CD14-positive monocyte (primary cell): ENCODE results near the gene SUCLG2. TPM values are rescaled to one million over a fixed set of nuclear protein-coding genes. Genes with fewer than 3 reads are reported as not detected.

Experiments
- DNase-seq, 3 donors: peaks; one replicate each; pipeline ENCODE4 v3.0.0-alpha.2; 2011 to 2022
- H2AFZ ChIP-seq: 2 replicates; pipeline ENCODE4 v1.6.0; 2012; ENCODE audit warnings: mild to moderate bottlenecking, low read depth, low read length, inconsistent platforms; ENCODE audit not compliant: insufficient read depth, poor library complexity, severe bottlenecking
- H3K27ac ChIP-seq, 2 donors: 1 replicate in 1 of 2; 2 replicates in 1 of 2; pipeline ENCODE4 v1.5.1; 2012 to 2013; ENCODE audit warnings: low read length in 2 of 2, control low read depth in 1 of 2, inconsistent platforms in 1 of 2, low read depth in 1 of 2, mild to moderate bottlenecking in 1 of 2
- H3K27me3 ChIP-seq, 2 donors: one replicate each; pipeline versions ENCODE4 v1.6.0 to v1.6.1; 2011 to 2013; ENCODE audit warnings: low read length in 2 of 2; ENCODE audit not compliant: control insufficient read depth in 2 of 2, insufficient read depth in 2 of 2
- H3K36me3 ChIP-seq, 2 donors: replicated peaks in 1 of 2; 1 replicate in 1 of 2; 2 replicates in 1 of 2; pipeline versions ENCODE4 v1.5.1 to v1.6.1; 2012 to 2013; ENCODE audit warnings: low read length in 2 of 2, control low read depth in 1 of 2, inconsistent platforms in 1 of 2, mild to moderate bottlenecking in 1 of 2; ENCODE audit not compliant: insufficient read depth in 2 of 2, control insufficient read depth in 1 of 2
- H3K4me1 ChIP-seq, 2 donors: 1 replicate in 1 of 2; 2 replicates in 1 of 2; pipeline versions ENCODE4 v1.5.1 to v1.6.1; 2012 to 2013; ENCODE audit warnings: low read length in 2 of 2, control low read depth in 1 of 2, inconsistent platforms in 1 of 2, mild to moderate bottlenecking in 1 of 2, moderate library complexity in 1 of 2; ENCODE audit not compliant: insufficient read depth in 2 of 2, control insufficient read depth in 1 of 2
- H3K4me2 ChIP-seq: replicated peaks from 2 replicates; pipeline ENCODE3; 2012; ENCODE audit warnings: low read length, moderate library complexity, mild to moderate bottlenecking; ENCODE audit not compliant: poor library complexity, severe bottlenecking; ENCODE audit errors: extremely low read depth
- H3K4me3 ChIP-seq, 3 experiments: fragments of 200-600 bp in 1 of 3; sonication (generic) in 1 of 3; replicated peaks in 1 of 3; 1 replicate in 2 of 3; 2 replicates in 1 of 3; pipeline ENCODE4 v1.5.1; 2011 to 2013; ENCODE audit warnings: low read length in 3 of 3, mild to moderate bottlenecking in 3 of 3, control low read depth in 2 of 3, low read depth in 2 of 3, inconsistent platforms in 1 of 3, moderate library complexity in 1 of 3
- H3K79me2 ChIP-seq: 2 replicates; pipeline ENCODE4 v1.6.0; 2012; ENCODE audit warnings: mild to moderate bottlenecking, control low read depth, inconsistent platforms, low read length, moderate library complexity; ENCODE audit not compliant: insufficient read depth
- H3K9ac ChIP-seq: 2 replicates; pipeline ENCODE4 v1.6.0; 2017; ENCODE audit warnings: low read length, mild to moderate bottlenecking; ENCODE audit not compliant: insufficient read depth, poor library complexity, severe bottlenecking
- H3K9me3 ChIP-seq, 2 donors: replicated peaks in 1 of 2; 1 replicate in 1 of 2; 2 replicates in 1 of 2; pipeline versions ENCODE4 v1.5.1 to v1.6.1; 2012 to 2013; ENCODE audit warnings: low read length in 2 of 2, control low read depth in 1 of 2; ENCODE audit not compliant: control insufficient read depth in 1 of 2, insufficient read depth in 1 of 2
- H4K20me1 ChIP-seq: 2 replicates; pipeline ENCODE4 v1.6.0; 2012; ENCODE audit warnings: mild to moderate bottlenecking, low read length, control low read depth, moderate library complexity; ENCODE audit not compliant: insufficient read depth
- H3K27ac Mint-ChIP-seq, 7 donors: one replicate each; pipeline ENCODE4 v1.8.0; 2020; ENCODE audit warnings: mild to moderate bottlenecking in 7 of 7, mixed read lengths in 7 of 7, moderate library complexity in 6 of 7, inconsistent platforms in 2 of 7
- H3K27me3 Mint-ChIP-seq, 3 donors: one replicate each; pipeline ENCODE4 v1.8.0; 2021 to 2022; ENCODE audit warnings: low read depth in 3 of 3, mild to moderate bottlenecking in 3 of 3, mixed read lengths in 3 of 3, moderate library complexity in 3 of 3, inconsistent platforms in 1 of 3
- H3K36me3 Mint-ChIP-seq, 2 donors: one replicate each; pipeline ENCODE4 v1.8.0; 2020; ENCODE audit warnings: mixed read lengths in 2 of 2, inconsistent platforms in 1 of 2, mild to moderate bottlenecking in 1 of 2
- H3K4me1 Mint-ChIP-seq: one replicate; pipeline ENCODE4 v1.8.0; 2020; ENCODE audit warnings: mild to moderate bottlenecking, mixed read lengths
- H3K4me3 Mint-ChIP-seq, 2 donors: one replicate each; pipeline ENCODE4 v1.8.0; 2020; ENCODE audit warnings: mild to moderate bottlenecking in 2 of 2, mixed read lengths in 2 of 2, moderate library complexity in 1 of 2
- H3K9me3 Mint-ChIP-seq, 7 donors: one replicate each; pipeline ENCODE4 v1.8.0; 2020 to 2022; ENCODE audit warnings: mixed read lengths in 7 of 7, mild to moderate bottlenecking in 6 of 7, moderate library complexity in 6 of 7, inconsistent platforms in 2 of 7
- WGBS: methylation state at CpG from one replicate; pipeline ENCODE4 v1.1.5; 2013; ENCODE audit warnings: missing lambda C conversion rate; ENCODE audit not compliant: insufficient coverage; 5-methylcytosine and 5-hydroxymethylcytosine counted together
- intact Hi-C, 2 donors: fragments of 100-400 bp; cut with micrococcal nuclease; formaldehyde crosslinking; loops; one replicate each; pipeline versions ENCODE4 v1.15.0 to v1.15.1; 2023
- polyA minus RNA-seq: library from RNA; depleted of rRNA, polyadenylated mRNA; stranded (reverse); fragments of >200 nt; gene quantifications from 2 replicates; pipeline ENCODE4 v1.2.3, GENCODE V29; 2012
- polyA plus RNA-seq, 3 donors: library from polyadenylated mRNA; depleted of rRNA in 1 of 3; unstranded in 2 of 3; stranded (reverse) in 1 of 3; fragments of 300-500 nt in 2 of 3; fragments of >200 nt in 1 of 3; fragmentation: Illumina TruSeq in 2 of 3; gene quantifications; 1 replicate in 2 of 3; 2 replicates in 1 of 3; pipeline ENCODE4 v1.2.3, GENCODE V29; 2012 to 2021
- total RNA-seq, 12 experiments: library from RNA in 1 of 12; stranded (reverse) in 1 of 12; fragments of 120-200 nt in 1 of 12; gene quantifications; one replicate each; pipeline ENCODE4 v1.2.4 and lab custom pipeline; 2013 to 2026; ENCODE audit warnings: mixed read lengths in 6 of 12, inconsistent platforms in 1 of 12
- TF ChIP-seq, protein P1 (sequence below): fragments of 200-600 bp; IDR thresholded peaks from one replicate; pipeline ENCODE4 v1.8.0; 2022; ENCODE audit warnings: antibody characterized with exemption, mild to moderate bottlenecking

SUCLG2 gene, protein sequence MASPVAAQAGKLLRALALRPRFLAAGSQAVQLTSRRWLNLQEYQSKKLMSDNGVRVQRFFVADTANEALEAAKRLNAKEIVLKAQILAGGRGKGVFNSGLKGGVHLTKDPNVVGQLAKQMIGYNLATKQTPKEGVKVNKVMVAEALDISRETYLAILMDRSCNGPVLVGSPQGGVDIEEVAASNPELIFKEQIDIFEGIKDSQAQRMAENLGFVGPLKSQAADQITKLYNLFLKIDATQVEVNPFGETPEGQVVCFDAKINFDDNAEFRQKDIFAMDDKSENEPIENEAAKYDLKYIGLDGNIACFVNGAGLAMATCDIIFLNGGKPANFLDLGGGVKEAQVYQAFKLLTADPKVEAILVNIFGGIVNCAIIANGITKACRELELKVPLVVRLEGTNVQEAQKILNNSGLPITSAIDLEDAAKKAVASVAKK
- total RNA-seq (2013) = 39.7 TPM
- polyA plus RNA-seq (10 to 100 TPM; 10.8 to 37.5 (median 32.9) TPM), polyA minus RNA-seq (8.9 and 15.2 TPM in 2 replicates), total RNA-seq (lab: John Stamatoyannopoulos, UW) (3.6 to 52.3 (median 36.7) reads per million in 11 experiments)

DNA sequence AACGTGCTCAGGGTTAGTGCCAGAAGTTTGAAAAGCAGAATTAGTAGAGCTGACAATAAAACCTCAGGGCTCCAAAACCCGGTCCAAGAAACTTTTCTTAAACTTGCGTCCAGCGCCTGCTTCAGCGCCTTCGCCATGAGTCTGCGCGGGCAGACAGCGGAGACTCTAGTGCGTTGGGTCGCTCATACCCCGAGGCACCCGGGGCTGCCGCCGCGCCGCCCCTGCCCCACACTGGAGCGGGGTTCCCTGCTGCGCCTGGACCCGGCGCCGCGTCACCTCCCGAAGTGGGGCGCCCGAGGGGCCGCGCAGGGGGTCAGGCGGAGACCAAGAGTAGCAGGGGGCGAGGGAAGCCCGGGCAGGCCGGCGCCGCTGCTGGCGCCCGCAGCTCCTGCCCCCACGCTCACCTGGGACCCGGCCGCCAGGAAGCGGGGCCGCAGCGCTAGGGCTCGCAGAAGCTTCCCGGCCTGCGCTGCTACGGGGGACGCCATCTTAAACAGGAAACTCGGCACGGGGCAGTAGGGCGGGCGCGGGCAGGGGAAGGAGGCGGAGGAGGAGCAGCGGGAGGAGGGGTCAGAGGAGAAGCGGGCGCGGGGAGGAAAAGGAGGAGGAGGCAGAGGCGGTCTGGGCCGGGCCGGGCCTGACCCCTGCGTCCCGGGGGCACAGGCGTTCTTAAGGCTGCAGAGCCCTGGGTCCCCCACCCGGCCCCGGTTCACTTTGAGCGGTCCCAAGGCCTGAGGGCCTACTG is at the start of gene SUCLG2:
Gene SUCLG2 (minus strand): TSS at position 514 of the 745 bp plus-strand sequence. CDS start 26 bp downstream, at position 488.
- H3K36me3 Mint-ChIP-seq = peaks cover 14 to 20% of the 10 kb centered on the region in 2 donors
- TF ChIP-seq, protein P1, sequence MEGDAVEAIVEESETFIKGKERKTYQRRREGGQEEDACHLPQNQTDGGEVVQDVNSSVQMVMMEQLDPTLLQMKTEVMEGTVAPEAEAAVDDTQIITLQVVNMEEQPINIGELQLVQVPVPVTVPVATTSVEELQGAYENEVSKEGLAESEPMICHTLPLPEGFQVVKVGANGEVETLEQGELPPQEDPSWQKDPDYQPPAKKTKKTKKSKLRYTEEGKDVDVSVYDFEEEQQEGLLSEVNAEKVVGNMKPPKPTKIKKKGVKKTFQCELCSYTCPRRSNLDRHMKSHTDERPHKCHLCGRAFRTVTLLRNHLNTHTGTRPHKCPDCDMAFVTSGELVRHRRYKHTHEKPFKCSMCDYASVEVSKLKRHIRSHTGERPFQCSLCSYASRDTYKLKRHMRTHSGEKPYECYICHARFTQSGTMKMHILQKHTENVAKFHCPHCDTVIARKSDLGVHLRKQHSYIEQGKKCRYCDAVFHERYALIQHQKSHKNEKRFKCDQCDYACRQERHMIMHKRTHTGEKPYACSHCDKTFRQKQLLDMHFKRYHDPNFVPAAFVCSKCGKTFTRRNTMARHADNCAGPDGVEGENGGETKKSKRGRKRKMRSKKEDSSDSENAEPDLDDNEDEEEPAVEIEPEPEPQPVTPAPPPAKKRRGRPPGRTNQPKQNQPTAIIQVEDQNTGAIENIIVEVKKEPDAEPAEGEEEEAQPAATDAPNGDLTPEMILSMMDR = no peak

DNA sequence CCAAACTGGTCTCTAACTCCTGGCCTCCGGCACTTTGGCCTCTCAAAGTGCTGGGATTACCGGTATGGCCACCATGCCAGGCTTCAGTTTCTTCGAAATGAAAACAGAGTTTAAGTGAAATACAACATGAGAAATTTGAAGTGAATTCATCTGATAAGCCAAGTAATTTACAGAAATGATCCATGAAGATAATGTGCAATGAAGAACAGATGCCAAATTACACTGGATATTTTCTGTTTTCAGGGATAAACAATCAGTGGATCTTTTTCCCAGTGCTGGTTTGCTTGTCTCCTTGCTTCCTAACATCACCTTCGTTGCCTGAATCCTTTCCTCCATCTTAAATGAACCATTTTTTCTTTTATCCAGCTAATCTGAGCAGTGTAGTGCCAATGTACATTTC is 46.2 kb upstream of the SUCLG2 start:
- no peak overlapping the region for H3K27ac Mint-ChIP-seq
- no peak overlapping the region for H3K4me2 ChIP-seq
- no peak overlapping the region for H3K9ac ChIP-seq
- 85% methylated on average over 3 of the region's 4 CpGs for WGBS
- H4K20me1 ChIP-seq = no peaks in the 10 kb centered on the region
- no peaks in the 10 kb centered on the region for H3K36me3 Mint-ChIP-seq
- no peaks in the 10 kb centered on the region for H3K9me3 ChIP-seq
- no peak overlapping the region for H2AFZ ChIP-seq
- H3K79me2 ChIP-seq = no peaks in the 10 kb centered on the region
- no peaks in the 10 kb centered on the region for H3K27me3 ChIP-seq
- no peaks in the 10 kb centered on the region for H3K4me1 ChIP-seq
- H3K4me1 Mint-ChIP-seq = no peaks in the 10 kb centered on the region
- peaks cover 0 to 5% (median 4%) of the 10 kb centered on the region in 3 donors for H3K27me3 Mint-ChIP-seq
- intact Hi-C loops = no loop called here
- no peak for DNase-seq
- H3K4me3 ChIP-seq = no peak overlapping the region
- TF ChIP-seq, protein P1 = no peak
- no peak overlapping the region for H3K4me3 Mint-ChIP-seq
- H3K36me3 ChIP-seq = no peaks in the 10 kb centered on the region
- no peaks in the 10 kb centered on the region for H3K9me3 Mint-ChIP-seq
- H3K27ac ChIP-seq = no peak overlapping the region

More for the DNA sequence above, at the start of gene SUCLG2:
- intact Hi-C loops = no loop called here
- H3K27me3 Mint-ChIP-seq = peaks cover 10 to 35% (median 35%) of the 10 kb centered on the region in 3 donors
- H3K27ac Mint-ChIP-seq = peak within 1 kb of the TSS; percentile 40 to 76 (median 59)
- H3K9me3 Mint-ChIP-seq = peaks cover 0 to 12% (median 9%) of the 10 kb centered on the region in 7 donors
- H4K20me1 ChIP-seq = peaks cover 28% of the 10 kb centered on the region
- peak; percentile 54 to 72 (median 66) for DNase-seq
- peak within 1 kb of the TSS; percentile 82 to 94 for H3K4me3 Mint-ChIP-seq
- H3K4me2 ChIP-seq = peak within 1 kb of the TSS; percentile 81
- H3K27me3 ChIP-seq = peaks cover 24 to 29% of the 10 kb centered on the region in 2 donors
- peaks cover 27% of the 10 kb centered on the region for H3K79me2 ChIP-seq
- peaks cover 27 to 34% of the 10 kb centered on the region in 2 donors for H3K4me1 ChIP-seq
- H3K4me1 Mint-ChIP-seq = peaks cover 49% of the 10 kb centered on the region
- H2AFZ ChIP-seq = peak within 1 kb of the TSS; percentile 92
- H3K27ac ChIP-seq = peak within 1 kb of the TSS; percentile 63 to 90
- peaks cover 0 to 4% of the 10 kb centered on the region in 2 donors for H3K9me3 ChIP-seq
- peak within 1 kb of the TSS; percentile 90 for H3K9ac ChIP-seq
- WGBS = 0% methylated on average over 63 of the region's 66 CpGs
- peak within 1 kb of the TSS; percentile 67 to 88 (median 82) for H3K4me3 ChIP-seq
- H3K36me3 ChIP-seq = peaks cover 0 to 5% of the 10 kb centered on the region in 2 donors
